BLaER1 treated with 17β-estradiol and CSF1 and Interleukin-3, amounts not matched to agents 10 nM and 100 nM (cell line): ENCODE data around the gene ADIRF.

ENCODE experiments used
- H3K27ac ChIP-seq, 11 experiments: shearing (Covaris generic); formaldehyde crosslinking; 2 replicates each; pipeline ENCODE4 v1.8.1; 2022
- H3K27me3 ChIP-seq, 11 experiments: shearing (Covaris generic); formaldehyde crosslinking; 2 replicates each; pipeline ENCODE4 v1.8.1; 2022
- H3K36me3 ChIP-seq, 11 experiments: shearing (Covaris generic); formaldehyde crosslinking; 2 replicates each; pipeline ENCODE4 v1.8.1; 2022
- H3K4me1 ChIP-seq, 10 experiments: shearing (Covaris generic); formaldehyde crosslinking; 2 replicates each; pipeline ENCODE4 v1.8.1; 2022
- H3K4me2 ChIP-seq, 11 experiments: shearing (Covaris generic); formaldehyde crosslinking; 2 replicates each; pipeline ENCODE4 v1.8.1; 2022
- H3K4me3 ChIP-seq, 10 experiments: shearing (Covaris generic); formaldehyde crosslinking; 2 replicates each; pipeline ENCODE4 v1.8.1; 2022
- H3K9ac ChIP-seq, 11 experiments: shearing (Covaris generic); formaldehyde crosslinking; 2 replicates each; pipeline ENCODE4 v1.8.1; 2022
- H3K9me3 ChIP-seq, 11 experiments: shearing (Covaris generic); formaldehyde crosslinking; replicated peaks in 1 of 11; 2 replicates each; pipeline ENCODE4 v1.8.1; 2022
- H4K20me1 ChIP-seq, 11 experiments: shearing (Covaris generic); formaldehyde crosslinking; 2 replicates each; pipeline ENCODE4 v1.8.1; 2022
- Cebpa-rat ChIP-seq, 11 experiments: shearing (Covaris generic); IDR thresholded peaks; 2 replicates each; pipeline ENCODE4 v1.8.1; 2022

Gene ADIRF

GRCh38 chr10:86962981-86963310 lies 5.3 kb upstream of the ADIRF start:
- Histone ChIP-seq H3K9me3 (no peaks in the 10 kb centered on the region), H3K4me2 (peak overlapping the region in 3 of 11 experiments; percentile 57 to 84 (median 81); a peak in 5 of 22 replicates), H3K4me1 (peaks cover 25 to 91% (median 44%) of the 10 kb centered on the region in 10 experiments), H3K9ac (peak overlapping the region in 1 of 11 experiments; percentile 1; a peak in 1 of 22 replicates), H3K27ac (no peak overlapping the region), H3K4me3 (no peak overlapping the region), H3K27me3 (peaks cover 5 to 9% (median 7%) of the 10 kb centered on the region in 11 experiments), H4K20me1 (no peaks in the 10 kb centered on the region), H3K36me3 (no peaks in the 10 kb centered on the region)
- TF ChIP-seq Cebpa-rat (IDR thresholded peaks at IDR 0.05), result no peak

DNA sequence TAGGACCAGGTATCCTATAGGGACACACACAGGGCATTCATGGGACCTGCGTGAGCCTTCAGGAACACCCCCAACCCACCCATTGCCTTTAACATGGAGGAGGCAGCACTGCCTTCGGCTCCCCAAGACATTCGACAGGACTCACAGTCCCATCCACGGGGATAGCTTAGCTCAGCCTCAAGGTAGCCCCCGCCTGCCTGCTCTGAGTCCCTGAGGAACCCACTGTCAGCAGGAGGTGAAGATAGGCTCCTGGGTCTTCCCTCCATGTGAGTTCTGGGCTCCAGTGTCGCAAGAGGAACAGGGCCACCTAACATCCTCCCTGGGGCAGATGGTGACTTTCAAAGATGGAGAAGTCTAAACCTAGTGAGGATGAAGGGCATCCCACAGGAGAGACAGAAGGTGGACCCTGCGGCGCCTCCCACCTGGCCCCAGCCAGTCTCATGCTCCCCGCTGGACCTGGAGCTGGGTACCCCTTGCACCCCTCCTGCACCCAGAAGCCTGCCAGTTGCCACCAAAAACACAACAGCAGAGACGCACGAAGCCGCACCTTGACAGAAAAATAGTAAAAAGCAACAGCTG lies 4.9 kb upstream of the ADIRF start:
- Histone ChIP-seq H3K36me3 (no peaks in the 10 kb centered on the region), H3K27me3 (peaks cover 10 to 14% (median 12%) of the 10 kb centered on the region in 11 experiments), H3K9me3 (no peaks in the 10 kb centered on the region), H3K9ac (0 out of 22 replicates have a peak overlapping the region, but pooled peaks of 1 of the 11 experiments have one; percentile 25), H3K27ac (no peak overlapping the region), H3K4me1 (peaks cover 23 to 91% (median 41%) of the 10 kb centered on the region in 10 experiments; a peak in 19 of 20 replicates), H3K4me2 (peak overlapping the region in 3 of 11 experiments; percentile 12 to 27 (median 26); a peak in 2 of 22 replicates), H4K20me1 (no peaks in the 10 kb centered on the region), H3K4me3 (no peak overlapping the region)
- no peak for TF ChIP-seq Cebpa-rat (IDR thresholded peaks at IDR 0.05)

DNA sequence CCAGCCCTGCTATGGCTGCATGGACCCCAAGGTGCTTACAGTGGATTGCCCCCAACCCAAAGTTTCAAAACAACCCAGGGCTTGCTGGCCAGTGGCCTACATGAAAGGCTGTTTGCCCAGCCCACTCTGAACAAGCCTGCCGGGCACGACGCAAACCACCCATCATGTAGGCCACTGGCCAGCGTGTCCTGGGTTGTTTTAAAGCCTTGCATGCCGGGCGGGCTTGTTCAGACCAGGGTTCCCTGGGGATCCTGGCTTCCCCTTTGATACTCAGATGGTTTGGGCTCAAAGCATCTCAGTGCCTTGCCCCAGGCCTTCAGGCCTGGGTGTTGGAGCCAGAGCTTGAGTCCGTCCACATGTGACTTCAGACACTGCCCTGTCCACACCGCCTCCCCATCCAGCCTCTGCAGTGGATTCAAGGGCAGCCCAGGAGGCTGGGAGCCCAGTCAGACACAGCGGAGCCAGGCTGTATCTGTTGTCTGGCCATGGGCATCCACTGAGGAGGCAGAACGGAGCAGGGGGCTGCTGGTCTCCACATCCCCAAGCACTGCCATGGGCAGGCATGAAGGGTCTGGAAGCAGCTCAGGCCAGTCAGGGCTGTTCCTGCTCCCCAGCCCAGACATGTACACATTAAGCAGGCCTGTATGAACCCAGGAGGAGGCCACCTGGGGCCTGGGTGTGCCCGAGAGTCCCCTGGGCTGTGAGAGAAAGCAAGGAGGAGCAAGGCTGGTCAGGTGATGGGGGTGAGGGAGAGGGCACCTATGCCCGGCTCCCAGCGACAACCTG lies 4.0 kb upstream of the ADIRF start:
- H3K27ac ChIP-seq, result no peak overlapping the region; a peak in 1 of 22 replicates
- H4K20me1 ChIP-seq, result no peaks in the 10 kb centered on the region

GRCh38 chr10:86964847-86965190 lies 3.5 kb upstream of the ADIRF start:
- TF ChIP-seq Cebpa-rat (IDR thresholded peaks at IDR 0.05), result no peak
- Histone ChIP-seq H3K36me3 (no peaks in the 10 kb centered on the region), H3K4me1 (peaks cover 16 to 91% (median 30%) of the 10 kb centered on the region in 10 experiments; a peak in 19 of 20 replicates), H4K20me1 (no peaks in the 10 kb centered on the region), H3K4me2 (peak overlapping the region in 2 of 11 experiments; percentile 27 to 38; a peak in 4 of 22 replicates), H3K27ac (no peak overlapping the region), H3K9me3 (no peaks in the 10 kb centered on the region), H3K27me3 (peaks cover 23 to 27% (median 26%) of the 10 kb centered on the region in 11 experiments), H3K4me3 (no peak overlapping the region), H3K9ac (no peak overlapping the region)

More for the DNA sequence above, 4.0 kb upstream of the ADIRF start:
- Histone ChIP-seq H3K9ac (no peak overlapping the region), H3K4me1 (peaks cover 17 to 91% (median 33%) of the 10 kb centered on the region in 10 experiments; a peak in 19 of 20 replicates), H3K36me3 (no peaks in the 10 kb centered on the region), H3K4me2 (peak overlapping the region in 7 of 11 experiments; percentile 12 to 38 (median 26); a peak in 8 of 22 replicates), H3K4me3 (no peak overlapping the region), H3K27me3 (peaks cover 18 to 22% (median 20%) of the 10 kb centered on the region in 11 experiments), H3K9me3 (no peaks in the 10 kb centered on the region)
- no peak for TF ChIP-seq Cebpa-rat (IDR thresholded peaks at IDR 0.05)

DNA sequence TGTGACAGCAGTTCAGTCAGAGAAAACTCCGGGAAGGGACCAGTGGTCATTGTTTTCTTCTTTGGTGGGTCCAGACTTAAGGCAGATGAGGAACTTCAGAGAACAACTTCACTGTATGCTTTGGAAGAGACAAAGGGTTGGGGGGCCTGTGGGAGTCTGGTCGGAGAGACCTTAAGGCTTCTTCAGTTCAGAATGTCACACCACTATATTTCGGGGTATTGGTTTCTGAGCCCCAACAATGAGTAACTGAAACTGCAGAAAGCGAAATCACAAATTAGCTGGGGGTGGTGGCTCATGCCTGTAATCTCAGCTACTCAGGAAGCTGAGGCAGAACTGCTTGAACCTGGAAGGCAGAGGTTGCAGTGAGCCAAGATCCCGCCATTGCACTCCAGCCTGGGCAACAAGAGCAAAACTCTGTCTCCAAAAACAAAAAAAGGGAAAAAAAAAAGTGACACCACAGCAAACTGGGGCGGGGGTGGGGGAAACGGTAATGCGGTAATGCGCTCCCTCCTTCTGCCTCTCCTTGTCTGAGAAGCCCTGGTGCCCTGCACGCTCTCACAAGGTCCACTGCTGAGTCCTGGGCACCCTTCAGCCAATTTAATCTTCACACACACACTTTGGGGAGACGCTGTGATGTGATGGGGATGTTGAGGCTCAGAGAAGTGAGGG lies 2.2 kb upstream of the ADIRF start:
- H3K36me3 ChIP-seq, result no peaks in the 10 kb centered on the region
- H3K4me1 ChIP-seq, result peaks cover 29 to 89% (median 42%) of the 10 kb centered on the region in 10 experiments
- H3K4me2 ChIP-seq, result peak overlapping the region in 10 of 11 experiments; percentile 12 to 95 (median 38); a peak in 17 of 22 replicates
- peaks cover 23 to 40% (median 38%) of the 10 kb centered on the region in 11 experiments for H3K27me3 ChIP-seq
- H4K20me1 ChIP-seq, result no peaks in the 10 kb centered on the region
- no peak overlapping the region for H3K9ac ChIP-seq
- H3K9me3 ChIP-seq, result no peaks in the 10 kb centered on the region
- TF ChIP-seq Cebpa-rat (IDR thresholded peaks at IDR 0.05), result no peak
- no peak overlapping the region for H3K27ac ChIP-seq
- no peak overlapping the region for H3K4me3 ChIP-seq

GRCh38 chr10:86967481-86967941 lies 771 bp upstream of the ADIRF start:
- Histone ChIP-seq H4K20me1 (no peaks in the 10 kb centered on the region), H3K9me3 (peaks cover 0 to 8% (median 0%) of the 10 kb centered on the region in 11 experiments; a peak in 2 of 22 replicates), H3K27me3 (peaks cover 23 to 48% (median 45%) of the 10 kb centered on the region in 11 experiments), H3K4me2 (peak overlapping the region in 5 of 11 experiments; percentile 37 to 95 (median 55); a peak in 5 of 22 replicates), H3K27ac (no peak overlapping the region), H3K36me3 (no peaks in the 10 kb centered on the region), H3K4me1 (peaks cover 29 to 84% (median 52%) of the 10 kb centered on the region in 10 experiments), H3K4me3 (no peak overlapping the region), H3K9ac (no peak overlapping the region)
- no peak for TF ChIP-seq Cebpa-rat (IDR thresholded peaks at IDR 0.05)

DNA sequence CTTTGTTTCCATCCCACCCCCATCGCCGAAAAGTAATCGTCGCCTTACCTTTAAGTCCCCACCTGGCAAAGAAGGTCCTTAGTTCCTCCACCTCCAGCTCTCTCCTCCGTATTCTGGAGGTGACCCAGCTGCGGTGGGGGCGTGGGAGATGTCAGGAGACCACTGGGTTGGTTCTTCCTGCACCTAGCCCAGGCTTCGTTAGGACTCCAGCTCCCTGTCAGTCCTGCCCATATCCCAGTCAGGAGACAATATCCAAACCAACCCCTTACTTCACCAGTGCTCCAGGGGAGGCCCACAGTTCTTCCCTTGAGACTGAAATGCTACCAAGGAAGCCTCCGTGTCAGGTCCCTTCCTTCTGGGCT lies 693 bp downstream of the ADIRF start:
- H4K20me1 ChIP-seq, result no peaks in the 10 kb centered on the region
- peaks cover 24 to 72% (median 44%) of the 10 kb centered on the region in 10 experiments for H3K4me1 ChIP-seq
- H3K36me3 ChIP-seq, result no peaks in the 10 kb centered on the region
- H3K27ac ChIP-seq, result no peak overlapping the region
- H3K9me3 ChIP-seq, result peaks cover 0 to 8% (median 0%) of the 10 kb centered on the region in 11 experiments; a peak in 2 of 22 replicates
- no peak for TF ChIP-seq Cebpa-rat (IDR thresholded peaks at IDR 0.05)
- no peak overlapping the region for H3K4me3 ChIP-seq
- H3K9ac ChIP-seq, result no peak overlapping the region
- H3K27me3 ChIP-seq, result peaks cover 23 to 48% (median 45%) of the 10 kb centered on the region in 11 experiments
- peak overlapping the region in 3 of 11 experiments; percentile 91 to 95 (median 95); a peak in 6 of 22 replicates for H3K4me2 ChIP-seq

DNA sequence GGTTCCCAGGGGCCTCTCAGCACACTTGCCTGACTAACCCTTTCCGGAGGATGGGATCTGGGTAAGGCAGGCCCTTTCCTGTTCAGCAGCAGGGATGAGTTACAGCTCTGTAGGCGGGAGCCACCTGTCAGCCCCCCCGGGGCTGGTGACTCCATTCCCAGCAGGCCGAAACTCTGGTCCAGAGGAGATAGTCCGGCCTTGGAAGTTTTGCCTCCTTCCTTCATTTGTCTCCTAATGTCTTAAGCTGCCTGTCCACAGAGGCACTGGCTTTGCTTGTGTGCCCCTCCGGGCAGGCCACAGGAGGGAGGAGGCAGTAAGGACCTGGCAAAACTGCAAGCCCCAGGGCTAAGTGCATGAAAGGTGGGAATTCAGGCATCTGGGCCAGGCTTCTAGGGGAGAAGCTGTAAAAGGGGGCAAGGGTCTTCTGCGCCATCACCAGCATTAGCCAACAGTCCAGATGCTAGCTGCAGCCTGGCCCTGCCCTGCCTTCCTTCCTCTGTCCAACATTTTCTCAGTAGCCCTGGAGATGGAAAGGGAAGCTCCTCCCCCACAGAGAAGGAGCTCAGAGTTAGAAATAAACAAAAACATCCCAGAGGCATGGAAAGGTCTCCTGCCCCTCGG lies 1.2 kb downstream of the ADIRF start:
- no peaks in the 10 kb centered on the region for H4K20me1 ChIP-seq
- no peaks in the 10 kb centered on the region for H3K36me3 ChIP-seq
- TF ChIP-seq Cebpa-rat (IDR thresholded peaks at IDR 0.05), result no peak
- H3K27me3 ChIP-seq, result peaks cover 23 to 48% (median 45%) of the 10 kb centered on the region in 11 experiments
- peaks cover 19 to 68% (median 39%) of the 10 kb centered on the region in 10 experiments for H3K4me1 ChIP-seq
- H3K4me3 ChIP-seq, result peak overlapping the region in 2 of 10 experiments; percentile 59 to 64; a peak in 2 of 20 replicates
- peaks cover 0 to 8% (median 0%) of the 10 kb centered on the region in 11 experiments; a peak in 2 of 22 replicates for H3K9me3 ChIP-seq
- H3K9ac ChIP-seq, result peak overlapping the region in 1 of 11 experiments; percentile 93; a peak in 2 of 22 replicates
- H3K4me2 ChIP-seq, result peak overlapping the region in 6 of 11 experiments; percentile 81 to 95 (median 90); a peak in 10 of 22 replicates
- H3K27ac ChIP-seq, result no peak overlapping the region; a peak in 1 of 22 replicates
